ENCODE data around the gene SHMT2. TPM values are rescaled to one million over a fixed set of nuclear protein-coding genes. Genes with fewer than 3 reads are reported as not detected.

The SHMT2 gene
- total and polyA plus RNA-seq, 3 donors from 2014 or later: 24.8 to 33.9 (median 25.9) TPM

- intact Hi-C loops (cut with DNase I; ENCODE audit: low total_unique reads): no loop called here
- no peak for DNase-seq
- Histone ChIP-seq H3K36me3 (ENCODE audit: low read depth, missing control alignments) (peaks cover 4% of the 10 kb centered on the region), H3K27ac (no peak overlapping the region), H3K27me3 (no peaks in the 10 kb centered on the region), H3K4me1 (no peaks in the 10 kb centered on the region), H3K4me3 (no peak overlapping the region), H3K9me3 (no peaks in the 10 kb centered on the region)
- TF ChIP-seq POLR2A (IDR thresholded peaks at IDR 0.05) (no peak), CTCF (IDR thresholded peaks at IDR 0.05) (no peak)
- 82 to 90% methylated on average over 6 to 11 of the region's 11 CpGs for WGBS, 2 donors
These were observed 25.7 kb upstream of the SHMT2 start for GRCh38 chr12:57203791-57204190.

GRCh38 chr12:57204454-57204853 is 25.1 kb upstream of the SHMT2 start:
- Histone ChIP-seq H3K27ac (no peak overlapping the region), H3K9me3 (no peaks in the 10 kb centered on the region), H3K4me1 (no peaks in the 10 kb centered on the region), H3K4me3 (no peak overlapping the region), H3K27me3 (no peaks in the 10 kb centered on the region), H3K36me3 (ENCODE audit: low read depth, missing control alignments) (no peaks in the 10 kb centered on the region)
- WGBS, 2 donors: 89% methylated on average over 15 to 19 of the region's 19 CpGs
- no peak for DNase-seq
- no peak for TF ChIP-seq CTCF (IDR thresholded peaks at IDR 0.05)
- no peak for TF ChIP-seq POLR2A (IDR thresholded peaks at IDR 0.05)
- intact Hi-C loops (cut with DNase I; ENCODE audit: low total_unique reads): no loop called here

GRCh38 chr12:57205186-57205585 is 24.3 kb upstream of the SHMT2 start:
- WGBS, 2 donors: 86 to 92% methylated on average over 8 to 26 of the region's 26 CpGs
- no peaks in the 10 kb centered on the region for H3K9me3 ChIP-seq
- no peaks in the 10 kb centered on the region for H3K27me3 ChIP-seq
- TF ChIP-seq POLR2A (IDR thresholded peaks at IDR 0.05): no peak
- TF ChIP-seq CTCF (IDR thresholded peaks at IDR 0.05): no peak
- intact Hi-C loops (cut with DNase I; ENCODE audit: low total_unique reads): no loop called here
- H3K4me3 ChIP-seq: no peak overlapping the region
- H3K27ac ChIP-seq: no peak overlapping the region
- H3K36me3 ChIP-seq (ENCODE audit: low read depth, missing control alignments): no peaks in the 10 kb centered on the region
- no peaks in the 10 kb centered on the region for H3K4me1 ChIP-seq
- DNase-seq: no peak

GRCh38 chr12:57205931-57206330 is 23.6 kb upstream of the SHMT2 start:
- no peaks in the 10 kb centered on the region for H3K4me1 ChIP-seq
- H3K36me3 ChIP-seq (ENCODE audit: low read depth, missing control alignments): no peaks in the 10 kb centered on the region
- TF ChIP-seq CTCF (IDR thresholded peaks at IDR 0.05): no peak
- TF ChIP-seq POLR2A (IDR thresholded peaks at IDR 0.05): no peak
- no peak for DNase-seq
- no peaks in the 10 kb centered on the region for H3K27me3 ChIP-seq
- intact Hi-C loops (cut with DNase I; ENCODE audit: low total_unique reads): no loop called here
- H3K4me3 ChIP-seq: no peak overlapping the region
- H3K27ac ChIP-seq: no peak overlapping the region
- WGBS, 2 donors: 88 to 95% methylated on average over 5 to 7 of the region's 7 CpGs
- H3K9me3 ChIP-seq: no peaks in the 10 kb centered on the region
